SHP77 treated with DMSO at 0.1 percent for 48 hours (cell line): ENCODE measurements around the gene HMGB3.
"Not testable (repeated sequence)": the region's sequence is repeated elsewhere in the genome, so short reads cannot be mapped to it uniquely, and the experiment has no call there.

Experiments
- DNase-seq: peaks from one replicate; lab custom pipeline; 2025; lab: John Stamatoyannopoulos, UW

Gene HMGB3

DNA sequence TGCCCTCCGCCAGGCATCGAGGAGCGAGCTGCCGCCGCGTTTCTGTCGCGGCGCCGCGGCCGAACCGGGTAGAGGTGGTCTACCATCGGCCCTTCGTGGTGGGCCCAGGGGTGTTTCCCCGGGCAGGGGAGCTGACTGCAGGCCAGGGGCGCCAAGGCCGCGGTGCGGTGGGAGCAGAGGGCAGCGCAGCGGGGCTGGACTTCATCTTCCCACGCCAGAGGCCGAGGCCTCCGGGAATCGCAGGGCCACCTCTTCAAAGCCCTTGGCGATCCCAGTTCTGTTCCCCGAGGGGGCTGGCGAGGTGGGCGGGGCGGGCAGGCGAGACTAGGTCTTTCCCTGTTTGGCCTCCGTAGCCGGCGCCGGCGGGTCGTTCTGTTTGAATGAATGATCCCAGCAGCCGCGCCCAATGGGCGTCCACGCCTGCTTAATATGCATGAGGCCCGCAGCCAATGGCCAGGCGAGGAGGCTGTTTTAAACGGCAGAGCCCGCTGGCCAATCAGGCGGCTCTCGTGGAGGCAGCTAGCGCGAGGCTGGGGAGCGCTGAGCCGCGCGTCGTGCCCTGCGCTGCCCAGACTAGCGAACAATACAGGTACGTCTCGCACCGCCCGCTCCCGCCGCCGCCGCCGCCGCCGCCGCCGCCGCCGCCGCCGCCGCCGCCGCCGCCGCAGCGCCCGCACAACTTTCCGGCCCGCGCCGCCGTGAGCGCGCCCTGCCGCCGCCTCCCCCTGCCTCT, at the start of gene HMGB3:
HMGB3 (plus strand) TSS at position 548 of the 733 bp plus-strand sequence. CDS start 2,265 bp downstream, outside the sequence.
- DNase-seq: peak; percentile 81

- no peak for DNase-seq
Observed at GRCh38 chrX:150933945-150934350, 49.2 kb upstream of the HMGB3 start.

DNA sequence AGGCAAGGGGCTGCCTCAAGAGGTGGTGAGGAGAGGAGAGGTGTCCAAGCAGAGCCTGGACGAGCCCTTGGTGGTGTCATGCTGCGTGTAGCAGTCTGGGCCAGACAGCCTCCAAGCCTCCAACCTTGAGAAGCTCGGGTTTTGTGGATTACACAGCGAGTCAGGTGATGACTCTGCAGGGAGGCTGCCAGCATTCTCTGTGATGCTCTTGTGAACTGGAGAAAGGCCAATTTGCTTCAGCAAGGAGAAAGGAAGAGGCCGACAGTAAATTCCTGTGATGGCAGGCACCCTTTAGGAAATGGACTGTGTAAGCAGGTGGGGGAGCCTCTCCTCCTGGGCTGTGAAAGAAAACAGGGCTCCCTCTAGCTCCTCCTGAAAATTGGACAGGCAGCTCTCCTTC, 48.7 kb upstream of the HMGB3 start:
- no peak for DNase-seq

GRCh38 chrX:150935467-150935866, 47.7 kb upstream of the HMGB3 start:
- no peak for DNase-seq

GRCh38 chrX:150936556-150936955, 46.6 kb upstream of the HMGB3 start:
- no peak for DNase-seq

DNA sequence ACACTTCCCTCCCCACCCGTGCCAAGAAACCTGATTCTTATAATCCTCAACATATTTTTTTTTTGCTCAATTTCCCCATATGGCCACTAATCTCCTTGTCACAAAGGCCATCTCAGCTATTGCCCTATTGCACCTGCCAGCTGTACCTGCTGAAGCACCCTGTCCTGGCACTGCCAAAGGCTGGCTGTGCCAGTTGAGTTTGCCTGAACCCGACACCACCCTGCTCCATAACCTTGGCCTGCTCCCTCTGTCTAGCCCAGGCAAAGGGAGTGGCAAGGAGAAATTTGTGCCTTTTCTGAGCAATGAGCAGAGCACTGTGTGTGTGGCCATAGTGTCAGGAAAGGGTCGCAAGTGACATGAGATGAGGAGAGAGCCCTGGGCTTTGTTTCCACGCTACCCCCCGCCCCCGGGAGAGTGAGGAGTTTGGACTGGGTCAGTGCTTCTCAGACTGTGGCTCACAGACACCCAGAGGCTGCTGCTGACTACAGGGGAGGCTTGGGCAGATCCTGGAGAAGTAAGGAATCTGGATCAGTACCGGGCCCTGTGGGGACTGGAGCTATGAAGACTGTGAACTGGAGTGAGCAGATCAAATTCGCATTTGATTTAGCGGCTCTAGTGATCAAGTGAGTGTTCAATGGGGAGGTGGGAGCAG, 42.2 kb upstream of the HMGB3 start:
- DNase-seq: no peak

DNA sequence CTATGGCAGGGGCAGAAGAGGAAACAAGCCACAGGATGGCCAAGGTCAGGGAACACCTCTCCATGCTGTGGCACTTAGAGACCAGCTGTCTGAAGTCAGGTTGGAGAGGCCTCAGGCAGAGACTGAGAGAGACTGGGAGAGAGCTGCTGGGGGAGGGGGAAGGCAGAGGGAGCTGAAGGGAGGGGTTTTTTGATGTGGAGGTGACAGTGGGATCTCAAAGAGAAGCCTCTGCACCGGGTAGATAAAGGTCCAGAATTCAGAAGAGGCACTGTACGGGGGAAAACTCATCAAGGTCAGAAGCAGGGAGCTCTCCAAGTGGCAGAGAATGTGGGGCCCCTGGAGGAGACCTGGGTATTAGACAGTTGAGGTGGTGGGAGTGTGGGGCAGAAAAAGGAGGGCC, 41.6 kb upstream of the HMGB3 start:
- no peak for DNase-seq

DNA sequence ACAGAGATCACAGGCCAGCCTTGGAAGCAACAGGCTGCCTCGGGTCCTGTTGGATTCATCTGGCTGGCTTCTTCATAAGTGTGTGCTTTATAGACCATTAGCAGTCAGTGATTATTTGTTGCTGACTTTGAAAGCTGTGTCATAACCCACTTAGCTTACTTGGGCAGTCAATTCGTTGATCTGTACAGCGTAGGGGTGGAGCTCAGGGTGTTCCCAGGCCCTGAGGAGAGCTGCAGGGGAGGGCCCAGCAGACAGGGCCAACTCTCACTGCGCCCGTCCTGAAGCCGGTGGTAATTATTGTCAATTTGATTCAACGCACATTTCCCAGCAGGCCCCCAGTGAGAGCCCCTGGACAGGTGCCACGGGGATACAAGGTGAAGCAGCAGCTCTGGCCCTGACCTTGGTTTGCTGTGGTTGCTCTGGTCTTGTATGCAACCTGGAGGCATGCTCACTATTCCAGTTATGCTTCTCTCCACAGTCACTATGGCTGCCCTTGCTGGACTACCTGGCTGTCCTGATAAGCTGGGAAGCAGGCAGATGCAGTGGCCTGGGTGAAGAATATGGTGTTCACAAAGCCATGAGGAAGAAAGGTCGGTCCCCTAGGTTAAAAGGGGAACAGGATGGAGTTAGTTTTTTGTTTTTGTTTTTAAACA, 40.1 kb upstream of the HMGB3 start:
- DNase-seq: no peak

GRCh38 chrX:150944233-150944632, 38.9 kb upstream of the HMGB3 start:
- DNase-seq: no peak

DNA sequence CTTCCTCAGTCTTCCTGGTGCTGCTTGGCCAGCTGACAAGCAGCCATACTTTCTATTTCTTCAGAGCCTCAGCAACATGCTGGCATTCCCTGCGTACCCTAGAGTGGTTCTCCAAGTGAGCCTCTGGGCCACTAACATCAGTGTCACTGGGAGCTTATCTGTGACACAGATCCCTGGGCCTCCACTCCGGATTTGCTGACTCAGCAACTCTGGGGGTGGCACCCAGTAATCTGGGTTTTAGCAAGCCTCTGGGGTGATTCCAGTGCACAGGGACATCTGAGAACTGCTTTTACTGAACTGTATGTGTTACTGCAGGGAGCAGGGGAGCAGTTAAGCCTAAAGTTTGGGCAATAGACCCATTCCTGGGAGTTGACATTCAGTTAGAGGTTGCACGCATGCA, 28.2 kb upstream of the HMGB3 start:
- no peak for DNase-seq

DNA sequence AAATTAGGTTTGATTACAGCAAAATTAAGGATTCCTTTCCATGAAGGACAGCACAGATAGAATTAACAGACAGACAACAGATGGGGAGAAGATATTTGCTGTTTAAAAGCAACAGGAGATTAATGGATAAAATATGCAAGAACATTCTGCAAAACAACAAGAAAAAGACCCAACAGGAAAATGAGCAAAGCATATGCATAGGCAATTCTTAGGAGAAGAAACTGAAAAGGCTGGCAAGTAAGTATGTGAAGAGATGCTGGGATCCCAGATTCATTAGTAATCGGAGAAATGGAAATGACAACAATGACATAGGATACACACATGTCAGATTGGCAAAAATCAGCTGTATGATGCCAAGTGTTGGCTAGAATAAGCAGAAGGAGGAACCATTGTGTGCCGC, 27.5 kb upstream of the HMGB3 start:
- no peak for DNase-seq

DNA sequence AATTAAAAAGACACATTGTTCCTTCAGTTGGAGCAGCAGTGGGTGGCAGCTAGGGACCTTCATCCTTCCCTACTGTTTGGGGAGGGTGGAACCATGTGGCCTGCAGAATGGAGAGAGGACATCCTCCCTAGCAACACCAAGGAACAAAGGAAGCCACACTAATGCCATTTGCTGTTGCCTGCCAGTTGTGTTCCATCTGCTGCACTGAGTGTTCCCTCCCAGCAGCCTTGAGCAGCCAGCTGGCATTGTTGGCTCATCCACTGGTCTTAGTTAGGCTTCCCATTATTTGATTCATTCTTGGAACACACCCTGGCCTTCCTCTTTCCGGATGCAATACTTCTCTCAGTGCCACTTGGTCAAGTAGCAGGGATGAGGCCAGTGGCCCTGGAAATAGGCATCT, 25.0 kb upstream of the HMGB3 start:
- no peak for DNase-seq

DNA sequence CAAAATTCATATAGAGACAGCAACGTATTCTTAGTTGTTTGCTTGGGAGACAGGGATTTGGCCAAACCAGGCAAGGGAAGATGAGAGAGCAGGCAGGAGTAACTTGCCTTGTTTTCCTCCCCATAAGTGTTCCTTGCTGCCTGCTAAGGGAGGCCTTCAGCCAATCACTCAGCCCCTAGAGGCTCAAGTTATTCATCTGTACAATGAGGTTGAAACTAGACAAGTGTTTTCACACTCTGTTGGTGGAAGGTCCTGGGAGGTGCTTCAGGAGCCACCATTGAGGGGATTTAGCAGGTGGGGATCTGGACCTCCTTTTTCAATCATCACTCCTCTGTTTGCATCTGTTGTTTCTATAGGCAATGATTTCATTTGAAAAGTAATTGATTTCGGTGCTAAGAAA, 23.6 kb upstream of the HMGB3 start:
- DNase-seq: no peak

DNA sequence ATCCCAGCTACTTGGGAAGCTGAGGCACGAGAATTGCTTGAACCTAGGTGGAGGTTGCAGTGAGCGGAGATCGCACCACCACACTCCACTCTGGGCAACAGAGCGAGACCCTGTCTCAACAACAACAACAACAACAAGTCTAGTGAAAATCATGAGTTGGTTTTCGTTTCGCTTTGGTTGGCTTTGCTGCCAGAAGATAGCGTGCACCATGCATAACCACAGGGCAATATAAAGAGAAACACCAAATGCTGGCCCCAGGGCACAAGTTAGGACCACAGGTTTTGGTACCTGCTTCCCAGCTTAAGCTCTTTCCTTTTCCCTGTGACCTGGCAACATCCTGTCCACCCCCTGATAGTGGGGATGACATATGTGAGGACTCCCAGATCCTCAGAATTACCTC, 21.5 kb upstream of the HMGB3 start:
- DNase-seq: no peak

DNA sequence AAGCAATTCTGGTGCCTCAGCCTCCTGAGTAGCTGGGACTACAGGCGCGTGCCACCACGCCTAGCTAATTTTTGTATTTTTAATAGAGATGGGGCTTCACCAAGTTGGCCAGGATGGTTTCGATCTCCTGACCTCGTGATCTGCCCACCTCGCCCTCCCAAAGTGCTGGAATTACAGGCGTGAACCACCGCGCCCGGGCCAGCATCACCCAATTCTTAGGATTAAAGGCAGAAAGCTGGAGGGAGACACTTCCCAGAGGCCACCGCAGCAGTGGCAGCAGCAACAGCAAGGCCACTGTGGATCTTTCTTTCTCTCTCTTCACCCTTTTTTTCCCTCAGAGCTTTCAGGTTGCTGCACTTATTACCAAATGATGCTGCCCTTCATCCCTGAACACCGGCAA, 18.7 kb upstream of the HMGB3 start:
- not testable (repeated sequence) for DNase-seq

- DNase-seq: no peak
Observed at GRCh38 chrX:150966235-150966634, 16.9 kb upstream of the HMGB3 start.

GRCh38 chrX:150966742-150967141, 16.4 kb upstream of the HMGB3 start:
- DNase-seq: no peak

DNA sequence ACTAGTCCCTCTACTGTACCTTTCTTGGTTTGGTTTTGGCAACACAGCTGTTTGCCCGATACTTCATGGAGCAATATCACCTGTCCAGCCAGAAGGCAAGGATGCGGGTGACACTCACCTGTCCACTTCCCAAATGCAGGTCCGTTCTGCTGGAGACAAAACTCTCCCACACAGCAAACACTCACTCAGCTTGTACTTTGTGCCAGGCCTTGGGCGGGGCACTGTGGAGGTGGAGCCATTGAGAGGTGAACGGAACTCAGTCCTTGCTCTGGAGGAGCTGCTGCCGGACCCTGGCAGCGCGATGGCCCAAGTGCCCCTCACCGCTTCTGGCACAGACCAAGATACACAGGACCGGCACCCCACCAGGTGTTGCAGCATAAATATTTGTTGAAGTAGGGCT, 15.3 kb upstream of the HMGB3 start:
- DNase-seq: no peak

- no peak for DNase-seq
Observed at GRCh38 chrX:150968862-150969720, 14.0 kb upstream of the HMGB3 start.

DNA sequence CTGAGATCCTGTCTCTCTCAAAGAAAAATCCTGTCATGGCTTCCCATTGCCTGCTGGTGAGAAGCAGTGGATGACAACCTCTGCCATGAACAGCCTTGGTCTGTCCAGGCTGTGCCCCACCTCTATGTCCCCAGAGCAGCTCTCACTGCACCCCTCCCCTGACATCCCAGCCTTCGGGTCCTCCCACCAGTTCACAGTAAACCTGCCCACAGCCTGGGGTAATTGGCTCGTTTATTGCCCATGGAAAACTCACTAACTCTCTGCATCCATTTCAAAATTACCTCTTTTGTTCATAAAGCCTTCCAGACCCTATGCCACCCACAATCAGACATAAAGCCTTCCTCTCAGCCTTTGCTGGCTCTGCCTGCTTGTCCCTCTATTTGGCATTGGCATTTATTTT, 10.7 kb upstream of the HMGB3 start:
- no peak for DNase-seq

- no peak for DNase-seq
Observed at GRCh38 chrX:150975655-150976390, 7.3 kb upstream of the HMGB3 start.
